K562 (cell line): ENCODE data around the gene PMPCB. TPM values are rescaled to one million over a fixed set of nuclear protein-coding genes. Genes with fewer than 3 reads are reported as not detected.

ENCODE experiments used
- ARID2 ChIP-seq: fragments of 450-650 bp; IDR thresholded peaks from 2 replicates; pipeline ENCODE4 v1.6.1; 2017; ENCODE audit warnings: antibody characterized with exemption, mild to moderate bottlenecking
- CEBPG ChIP-seq, 3 experiments: fragments of 200-800 bp in 1 of 3; sonication (Bioruptor generic) in 1 of 3; sonication (generic) in 1 of 3; formaldehyde crosslinking in 1 of 3; IDR thresholded peaks in 2 of 3; conservative IDR thresholded peaks in 1 of 3; 2 replicates each; pipeline versions ENCODE4 v1.6.1 to v1.8.0; 2016 to 2022; ENCODE audit warnings: missing compliant biosample characterization in 2 of 3, missing genetic modification characterization in 2 of 3, mild to moderate bottlenecking in 1 of 3, missing genetic modification reagents in 1 of 3
- CHD2 ChIP-seq: IDR thresholded peaks from 2 replicates; pipeline ENCODE4 v1.6.1; 2011; ENCODE audit warnings: low read depth, low read length
- ELF4 ChIP-seq: fragments of 450-650 bp; formaldehyde crosslinking; IDR thresholded peaks from 2 replicates; pipeline ENCODE4 v1.4.0; 2022; ENCODE audit warnings: missing genetic modification characterization
- FOXA1 ChIP-seq: fragments of 450-650 bp; IDR thresholded peaks from 2 replicates; pipeline ENCODE4 v1.6.1; 2016; ENCODE audit warnings: mild to moderate bottlenecking, borderline replicate concordance
- HDAC3 ChIP-seq: fragments of 450-650 bp; IDR thresholded peaks from 2 replicates; pipeline ENCODE4 v1.6.1; 2018; ENCODE audit warnings: borderline replicate concordance, mild to moderate bottlenecking, moderate library complexity; ENCODE audit not compliant: partially characterized antibody
- KDM5B ChIP-seq: fragments of 200-600 bp; sonication (generic); IDR thresholded peaks from 2 replicates; pipeline ENCODE4 v1.6.1; 2012; ENCODE audit warnings: low read depth, mild to moderate bottlenecking, moderate library complexity, low read length, control low read depth, inconsistent platforms; ENCODE audit not compliant: insufficient replicate concordance
- ZNF253 ChIP-seq: fragments of 250-450 bp; sonication (Bioruptor Pico); conservative IDR thresholded peaks from 2 replicates; pipeline ENCODE4 v1.6.1; 2021; ENCODE audit warnings: mild to moderate bottlenecking
- ZNF408 ChIP-seq: fragments of 250-450 bp; sonication (Bioruptor Pico); IDR thresholded peaks from 2 replicates; pipeline ENCODE4 v1.4.0; 2020; ENCODE audit warnings: low read depth, mild to moderate bottlenecking, moderate library complexity
- polyA plus RNA-seq, 8 experiments: library from polyadenylated mRNA; depleted of rRNA in 4 of 8; stranded (reverse) in 5 of 8; unstranded in 3 of 8; fragments of >200 nt; fragmentation: Nextera tagmentation in 2 of 8; fragmentation: Illumina TruSeq in 1 of 8; extraction: Ambion mirVana in 2 of 8; extraction: Trizol in 1 of 8; gene quantifications; 2 replicates each; pipeline versions ENCODE4 v1.2.1 to v1.2.3, GENCODE V29; 2011 to 2014; ENCODE audit warnings: inconsistent platforms in 1 of 8, missing spikeins in 1 of 8
- total RNA-seq, 7 experiments: library from RNA; depleted of rRNA in 6 of 7; stranded (reverse); fragments of >200 nt in 6 of 7; fragmentation: Illumina TruSeq in 2 of 7; extraction: Trizol in 2 of 7; gene quantifications; 2 replicates each; pipeline versions ENCODE4 v1.2.1 to v1.2.3, GENCODE V29; 2011 to 2021; ENCODE audit warnings: low replicate concordance in 1 of 7
- TF ChIP-seq, protein P1 (sequence below): fragments of 250-450 bp; sonication (Bioruptor Pico); IDR thresholded peaks from 2 replicates; pipeline ENCODE4 v1.8.0; 2021; ENCODE audit warnings: moderate library complexity, mild to moderate bottlenecking, inconsistent platforms
- TF ChIP-seq, protein P2 (sequence below): sonication (generic); formaldehyde crosslinking; IDR thresholded peaks from 2 replicates; pipeline ENCODE4 v1.8.0; 2022; ENCODE audit warnings: mild to moderate bottlenecking, low read depth, missing genetic modification reagents
- TF ChIP-seq, protein P3 (sequence below): fragments of 250-450 bp; sonication (Bioruptor Pico); IDR thresholded peaks from 2 replicates; pipeline ENCODE4 v1.8.0; 2022; ENCODE audit warnings: inconsistent platforms, mild to moderate bottlenecking, moderate library complexity, borderline replicate concordance
- TF ChIP-seq, protein P4 (sequence below), 2 experiments: IDR thresholded peaks; 2 replicates each; pipeline ENCODE4 v1.6.1; 2012; ENCODE audit warnings: improper control_type of control experiment in 2 of 2, low read depth in 2 of 2, low read length in 2 of 2, borderline replicate concordance in 1 of 2
- TF ChIP-seq, protein P5 (sequence below): fragments of 450-650 bp; formaldehyde crosslinking; IDR thresholded peaks from 2 replicates; pipeline ENCODE4 v1.4.0; 2022; ENCODE audit warnings: missing genetic modification characterization

Gene PMPCB
- total and polyA plus RNA-seq, 9 of the 15 experiments (the other 6 are each of a cell fraction or from before 2014, with no cell fraction given) = 61.2 to 209 (median 105) TPM

DNA sequence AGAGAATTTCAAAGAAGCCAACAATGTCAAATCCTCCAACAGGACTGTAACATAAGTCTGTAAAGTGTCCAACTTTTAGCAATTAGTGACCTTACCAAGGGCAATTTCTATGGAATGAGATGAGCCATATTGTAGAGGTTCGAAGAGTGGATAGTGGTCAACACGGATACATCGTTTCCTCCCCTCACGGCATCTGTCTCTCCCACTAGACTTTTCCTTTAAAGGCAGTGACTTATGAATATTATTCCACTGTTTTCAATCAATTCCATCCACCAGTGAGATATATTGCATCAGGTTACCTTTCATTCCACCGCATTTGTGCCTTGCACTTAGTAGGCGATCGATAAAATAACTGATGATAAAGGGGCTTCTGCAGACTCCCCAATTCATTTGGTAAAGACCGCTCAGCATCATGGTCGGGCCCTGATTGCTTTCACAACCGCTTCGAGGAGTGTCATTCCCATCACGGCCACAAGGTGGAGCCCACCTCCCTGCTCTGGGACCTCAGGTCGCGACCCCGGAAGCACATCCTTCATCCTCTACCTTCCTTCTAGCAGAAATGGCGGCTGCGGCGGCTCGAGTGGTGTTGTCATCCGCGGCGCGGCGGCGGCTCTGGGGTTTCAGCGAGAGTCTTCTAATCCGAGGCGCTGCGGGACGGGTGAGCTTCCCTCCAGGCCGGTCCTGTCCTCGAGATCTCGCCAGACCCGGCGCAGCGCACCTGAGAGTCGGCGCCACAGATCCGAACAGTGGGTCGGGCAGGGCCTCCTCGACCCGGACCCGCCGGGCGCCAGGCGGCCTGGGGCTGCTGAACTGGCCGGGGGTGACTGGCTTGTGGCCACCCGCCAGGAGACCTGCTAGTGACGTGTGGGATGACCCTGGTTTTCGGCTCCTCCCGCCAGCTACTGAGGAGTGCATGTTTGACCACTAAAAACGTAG is at the start of gene PMPCB (continued):
- TF ChIP-seq KDM5B (peak; percentile 70), ZNF408 (CRISPR knock-in tag) (no peak), CEBPG (CRISPR knock-in tag; IDR thresholded peaks at IDR 0.05) (peak; percentile 65; the same call in 1 of the 2 replicates), CEBPG (tag; conservative IDR thresholded peaks at IDR 0.05 in 1 of 2, IDR thresholded peaks at IDR 0.05 in 1 of 2) (peak; percentile 33 to 74; a peak in 3 of 4 replicates), ARID2 (peak; percentile 70), FOXA1 (no peak), HDAC3 (no peak), ELF4 (CRISPR knock-in tag) (peak; percentile 60; the same call in 1 of the 2 replicates), ZNF253 (no peak), CHD2 (no peak)
- TF ChIP-seq, protein P1, sequence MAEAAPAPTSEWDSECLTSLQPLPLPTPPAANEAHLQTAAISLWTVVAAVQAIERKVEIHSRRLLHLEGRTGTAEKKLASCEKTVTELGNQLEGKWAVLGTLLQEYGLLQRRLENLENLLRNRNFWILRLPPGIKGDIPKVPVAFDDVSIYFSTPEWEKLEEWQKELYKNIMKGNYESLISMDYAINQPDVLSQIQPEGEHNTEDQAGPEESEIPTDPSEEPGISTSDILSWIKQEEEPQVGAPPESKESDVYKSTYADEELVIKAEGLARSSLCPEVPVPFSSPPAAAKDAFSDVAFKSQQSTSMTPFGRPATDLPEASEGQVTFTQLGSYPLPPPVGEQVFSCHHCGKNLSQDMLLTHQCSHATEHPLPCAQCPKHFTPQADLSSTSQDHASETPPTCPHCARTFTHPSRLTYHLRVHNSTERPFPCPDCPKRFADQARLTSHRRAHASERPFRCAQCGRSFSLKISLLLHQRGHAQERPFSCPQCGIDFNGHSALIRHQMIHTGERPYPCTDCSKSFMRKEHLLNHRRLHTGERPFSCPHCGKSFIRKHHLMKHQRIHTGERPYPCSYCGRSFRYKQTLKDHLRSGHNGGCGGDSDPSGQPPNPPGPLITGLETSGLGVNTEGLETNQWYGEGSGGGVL (CRISPR knock-in tag) = no peak
- TF ChIP-seq, protein P2, sequence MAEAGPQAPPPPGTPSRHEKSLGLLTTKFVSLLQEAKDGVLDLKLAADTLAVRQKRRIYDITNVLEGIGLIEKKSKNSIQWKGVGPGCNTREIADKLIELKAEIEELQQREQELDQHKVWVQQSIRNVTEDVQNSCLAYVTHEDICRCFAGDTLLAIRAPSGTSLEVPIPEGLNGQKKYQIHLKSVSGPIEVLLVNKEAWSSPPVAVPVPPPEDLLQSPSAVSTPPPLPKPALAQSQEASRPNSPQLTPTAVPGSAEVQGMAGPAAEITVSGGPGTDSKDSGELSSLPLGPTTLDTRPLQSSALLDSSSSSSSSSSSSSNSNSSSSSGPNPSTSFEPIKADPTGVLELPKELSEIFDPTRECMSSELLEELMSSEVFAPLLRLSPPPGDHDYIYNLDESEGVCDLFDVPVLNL = no peak; the same call in 1 of the 2 replicates
- TF ChIP-seq, protein P3, sequence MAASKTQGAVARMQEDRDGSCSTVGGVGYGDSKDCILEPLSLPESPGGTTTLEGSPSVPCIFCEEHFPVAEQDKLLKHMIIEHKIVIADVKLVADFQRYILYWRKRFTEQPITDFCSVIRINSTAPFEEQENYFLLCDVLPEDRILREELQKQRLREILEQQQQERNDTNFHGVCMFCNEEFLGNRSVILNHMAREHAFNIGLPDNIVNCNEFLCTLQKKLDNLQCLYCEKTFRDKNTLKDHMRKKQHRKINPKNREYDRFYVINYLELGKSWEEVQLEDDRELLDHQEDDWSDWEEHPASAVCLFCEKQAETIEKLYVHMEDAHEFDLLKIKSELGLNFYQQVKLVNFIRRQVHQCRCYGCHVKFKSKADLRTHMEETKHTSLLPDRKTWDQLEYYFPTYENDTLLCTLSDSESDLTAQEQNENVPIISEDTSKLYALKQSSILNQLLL (CRISPR knock-in tag) = no peak
- TF ChIP-seq, protein P4, sequence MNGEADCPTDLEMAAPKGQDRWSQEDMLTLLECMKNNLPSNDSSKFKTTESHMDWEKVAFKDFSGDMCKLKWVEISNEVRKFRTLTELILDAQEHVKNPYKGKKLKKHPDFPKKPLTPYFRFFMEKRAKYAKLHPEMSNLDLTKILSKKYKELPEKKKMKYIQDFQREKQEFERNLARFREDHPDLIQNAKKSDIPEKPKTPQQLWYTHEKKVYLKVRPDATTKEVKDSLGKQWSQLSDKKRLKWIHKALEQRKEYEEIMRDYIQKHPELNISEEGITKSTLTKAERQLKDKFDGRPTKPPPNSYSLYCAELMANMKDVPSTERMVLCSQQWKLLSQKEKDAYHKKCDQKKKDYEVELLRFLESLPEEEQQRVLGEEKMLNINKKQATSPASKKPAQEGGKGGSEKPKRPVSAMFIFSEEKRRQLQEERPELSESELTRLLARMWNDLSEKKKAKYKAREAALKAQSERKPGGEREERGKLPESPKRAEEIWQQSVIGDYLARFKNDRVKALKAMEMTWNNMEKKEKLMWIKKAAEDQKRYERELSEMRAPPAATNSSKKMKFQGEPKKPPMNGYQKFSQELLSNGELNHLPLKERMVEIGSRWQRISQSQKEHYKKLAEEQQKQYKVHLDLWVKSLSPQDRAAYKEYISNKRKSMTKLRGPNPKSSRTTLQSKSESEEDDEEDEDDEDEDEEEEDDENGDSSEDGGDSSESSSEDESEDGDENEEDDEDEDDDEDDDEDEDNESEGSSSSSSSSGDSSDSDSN (IDR thresholded peaks at IDR 0.05; ENCODE audit: borderline replicate concordance in 1 of 2, low read depth in 2 of 2, low read length in 2 of 2) = peak in 1 of 2 experiments; percentile 67; a peak in 1 of 4 replicates
- TF ChIP-seq, protein P5, sequence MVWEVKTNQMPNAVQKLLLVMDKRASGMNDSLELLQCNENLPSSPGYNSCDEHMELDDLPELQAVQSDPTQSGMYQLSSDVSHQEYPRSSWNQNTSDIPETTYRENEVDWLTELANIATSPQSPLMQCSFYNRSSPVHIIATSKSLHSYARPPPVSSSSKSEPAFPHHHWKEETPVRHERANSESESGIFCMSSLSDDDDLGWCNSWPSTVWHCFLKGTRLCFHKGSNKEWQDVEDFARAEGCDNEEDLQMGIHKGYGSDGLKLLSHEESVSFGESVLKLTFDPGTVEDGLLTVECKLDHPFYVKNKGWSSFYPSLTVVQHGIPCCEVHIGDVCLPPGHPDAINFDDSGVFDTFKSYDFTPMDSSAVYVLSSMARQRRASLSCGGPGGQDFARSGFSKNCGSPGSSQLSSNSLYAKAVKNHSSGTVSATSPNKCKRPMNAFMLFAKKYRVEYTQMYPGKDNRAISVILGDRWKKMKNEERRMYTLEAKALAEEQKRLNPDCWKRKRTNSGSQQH (CRISPR knock-in tag) = 0 out of 2 replicates have a peak, but pooled peaks have one; percentile 37
